Endothelial cell of umbilical vein (primary cell): ENCODE data around the gene C1QL3. TPM values are rescaled to one million over a fixed set of nuclear protein-coding genes. Genes with fewer than 3 reads are reported as not detected.

Experiments
- BruUV-seq: library from RNA; stranded (reverse); fragments of 400-500 nt; replicated peaks from 2 replicates; lab custom pipeline; 2021; lab: Mats Ljungman, UMichigan
- CTCF ChIA-PET: fragments of 300-600, 350-600 bp; sonication (Branson Sonifier 250); formaldehyde crosslinking; loops from one replicate; lab custom pipeline; 2021; ENCODE audit warnings: antibody characterized with exemption, inconsistent platforms; lab: Charles Lee
- POLR2A ChIA-PET: fragments of 300-600, 350-600 bp; sonication (Branson Sonifier 250); formaldehyde crosslinking; loops from one replicate; lab custom pipeline; 2021; ENCODE audit warnings: antibody characterized with exemption, inconsistent platforms; lab: Charles Lee
- DNase-seq: peaks from one replicate; pipeline ENCODE4 v3.0.0-alpha.2; 2011; ENCODE audit warnings: low read depth, low spot score
- FAIRE-seq: peaks from 2 replicates; lab custom pipeline; 2011; peaks lifted over from hg19 to GRCh38; lab: Jason Lieb, UNC
- H2AFZ ChIP-seq: 2 replicates; pipeline ENCODE4 v1.6.0; 2012; ENCODE audit warnings: low read depth, low read length, control low read depth, inconsistent platforms
- H3K27ac ChIP-seq: 2 replicates; pipeline ENCODE4 v1.5.1; 2011; ENCODE audit warnings: low read depth, mild to moderate bottlenecking, control low read depth, low read length, moderate library complexity; ENCODE audit not compliant: insufficient read depth
- H3K27me3 ChIP-seq, 2 experiments: 2 replicates each; pipeline versions ENCODE4 v1.6.0 to v1.6.1; 2011; ENCODE audit warnings: low read length in 2 of 2, mixed read lengths in 1 of 2; ENCODE audit not compliant: control insufficient read depth in 2 of 2, insufficient read depth in 2 of 2
- H3K36me3 ChIP-seq, 2 experiments: 2 replicates in 1 of 2; 3 replicates in 1 of 2; pipeline ENCODE4 v1.5.1; 2011; ENCODE audit warnings: low read length in 2 of 2, mild to moderate bottlenecking in 1 of 2, moderate library complexity in 1 of 2; ENCODE audit not compliant: control insufficient read depth in 2 of 2, insufficient read depth in 2 of 2; ENCODE audit errors: extremely low read depth in 1 of 2
- H3K4me1 ChIP-seq: 3 replicates; pipeline ENCODE4 v1.5.1; 2011; ENCODE audit warnings: mild to moderate bottlenecking, low read length; ENCODE audit not compliant: control insufficient read depth, insufficient read depth; ENCODE audit errors: extremely low read depth
- H3K4me2 ChIP-seq: 2 replicates; pipeline ENCODE4 v1.6.1; 2011; ENCODE audit warnings: low read length, control low read depth, mixed read lengths; ENCODE audit not compliant: insufficient read depth
- H3K4me3 ChIP-seq, 3 experiments: fragments of 200-600 bp in 1 of 3; sonication (generic), shearing (Covaris generic) in 1 of 3; replicated peaks in 1 of 3; 2 replicates each; pipeline ENCODE4 v1.5.1; 2011 to 2016; ENCODE audit warnings: control low read depth in 3 of 3, low read length in 3 of 3, mild to moderate bottlenecking in 2 of 3, inconsistent platforms in 1 of 3, low read depth in 1 of 3, moderate library complexity in 1 of 3; ENCODE audit not compliant: insufficient read depth in 1 of 3
- H3K79me2 ChIP-seq: 2 replicates; pipeline ENCODE4 v1.6.0; 2012; ENCODE audit warnings: low read length, inconsistent platforms; ENCODE audit not compliant: control insufficient read depth, insufficient read depth
- H3K9ac ChIP-seq: replicated peaks from 2 replicates; pipeline ENCODE3; 2011; ENCODE audit warnings: low read length, control low read depth; ENCODE audit not compliant: insufficient read depth; ENCODE audit errors: extremely low read depth
- H3K9me1 ChIP-seq: replicated peaks from 3 replicates; pipeline ENCODE4 v1.6.0; 2011; ENCODE audit warnings: mild to moderate bottlenecking, low read length; ENCODE audit not compliant: control insufficient read depth, insufficient read depth; ENCODE audit errors: extremely low read depth
- H3K9me3 ChIP-seq: replicated peaks from 2 replicates; pipeline ENCODE4 v1.5.1; 2012; ENCODE audit warnings: low read length, inconsistent platforms; ENCODE audit not compliant: control insufficient read depth, insufficient read depth
- H4K20me1 ChIP-seq: replicated peaks from 2 replicates; pipeline ENCODE3; 2011; ENCODE audit warnings: mild to moderate bottlenecking, low read length; ENCODE audit not compliant: control insufficient read depth, insufficient read depth; ENCODE audit errors: extremely low read depth
- CTCF ChIP-seq, 2 donors: IDR thresholded peaks; 1 replicate in 1 of 2; 2 replicates in 1 of 2; pipeline ENCODE4 v1.5.1; 2011; ENCODE audit warnings: low read length in 2 of 2, mild to moderate bottlenecking in 2 of 2, moderate library complexity in 2 of 2, control low read depth in 1 of 2, inconsistent platforms in 1 of 2, low read depth in 1 of 2; ENCODE audit not compliant: insufficient read depth in 1 of 2; ENCODE audit errors: extremely low read depth in 1 of 2
- EZH2 ChIP-seq: IDR thresholded peaks from 2 replicates; pipeline ENCODE4 v1.6.1; 2012; ENCODE audit warnings: borderline replicate concordance, low read depth, mild to moderate bottlenecking, moderate library complexity, low read length, inconsistent platforms; ENCODE audit not compliant: severe bottlenecking
- FOS ChIP-seq: IDR thresholded peaks from 2 replicates; pipeline ENCODE4 v1.6.1; 2011; ENCODE audit warnings: mild to moderate bottlenecking, low read length, moderate library complexity, borderline replicate concordance; ENCODE audit not compliant: insufficient read depth
- GATA2 ChIP-seq: IDR thresholded peaks from 2 replicates; pipeline ENCODE4 v1.7.0; 2011; ENCODE audit warnings: low read depth, mild to moderate bottlenecking, moderate library complexity, mixed read lengths, low read length; ENCODE audit not compliant: insufficient read length, insufficient read depth
- JUN ChIP-seq: IDR thresholded peaks from 2 replicates; pipeline ENCODE4 v1.6.1; 2011; ENCODE audit warnings: borderline replicate concordance, low read depth; ENCODE audit not compliant: insufficient read length, insufficient read depth
- MAX ChIP-seq: IDR thresholded peaks from 2 replicates; pipeline ENCODE4 v1.6.1; 2011; ENCODE audit not compliant: insufficient read depth, insufficient read length
- MYC ChIP-seq: IDR thresholded peaks from one replicate; pipeline ENCODE4 v1.6.1; 2011; ENCODE audit warnings: mild to moderate bottlenecking, low read depth, low read length
- POLR2A ChIP-seq: IDR thresholded peaks from 2 replicates; pipeline ENCODE4 v1.6.1; 2012; ENCODE audit warnings: low read depth, mild to moderate bottlenecking, control low read depth, low read length
- POLR2AphosphoS5 ChIP-seq: IDR thresholded peaks from 2 replicates; pipeline ENCODE4 v1.6.1; 2012; ENCODE audit warnings: low read depth, mild to moderate bottlenecking, control low read depth, low read length, moderate library complexity; ENCODE audit not compliant: insufficient read depth
- dilution Hi-C: fragments of 300-500 bp; cut with MboI; formaldehyde crosslinking; loops from one replicate; pipeline ENCODE4 v1.15.0; 2019; ENCODE audit warnings: low sequenced_read_pairs; ENCODE audit not compliant: extremely low pct_ligation_motif_present
- intact Hi-C: fragments of 100-400 bp; cut with micrococcal nuclease; formaldehyde crosslinking; loops from one replicate; pipeline ENCODE4 v1.10.0; 2022
- polyA plus RNA-seq, 4 experiments: library from polyadenylated mRNA; depleted of rRNA in 3 of 4; stranded (reverse) in 3 of 4; unstranded in 1 of 4; fragments of >200 nt; gene quantifications; 2 replicates each; pipeline versions ENCODE4 v1.2.1 to v1.2.3, GENCODE V29; 2011 to 2012; ENCODE audit warnings: missing spikeins in 1 of 4
- total RNA-seq: library from RNA; stranded (reverse); gene quantifications from 2 replicates; pipeline ENCODE4 v1.2.3, GENCODE V29; 2021

Gene C1QL3
- total and polyA plus RNA-seq, 2 donors (not counting 3 experiments of a cell fraction or from before 2014, with no cell fraction given): not detected

- dilution Hi-C loops: no loop called here
- FAIRE-seq: no peak
- H2AFZ ChIP-seq: no peak overlapping the region
- no peak for DNase-seq
- H3K4me3 ChIP-seq: no peak overlapping the region
- no peaks in the 10 kb centered on the region for H4K20me1 ChIP-seq
- H3K27me3 ChIP-seq: no peaks in the 10 kb centered on the region
- intact Hi-C loops: no loop called here
- no peaks in the 10 kb centered on the region for H3K79me2 ChIP-seq
- TF ChIP-seq FOS: no peak
- no peak for TF ChIP-seq POLR2A
- TF ChIP-seq POLR2AphosphoS5: no peak
- TF ChIP-seq MAX: no peak
- no peak for TF ChIP-seq JUN
- TF ChIP-seq GATA2: no peak
- no peak for TF ChIP-seq CTCF (IDR thresholded peaks at IDR 0.05; ENCODE audit: extremely low read depth in 1 of 2, insufficient read depth in 1 of 2, low read depth in 1 of 2, low read length in 2 of 2)
- TF ChIP-seq EZH2: no peak
- no peak for TF ChIP-seq MYC
- no TSS peak for BruUV-seq
- H3K4me2 ChIP-seq: no peak overlapping the region
- POLR2A ChIA-PET: no interaction called here
- H3K9me3 ChIP-seq: no peaks in the 10 kb centered on the region
- H3K4me1 ChIP-seq: no peaks in the 10 kb centered on the region
- no peak overlapping the region for H3K27ac ChIP-seq
- H3K9me1 ChIP-seq: no peaks in the 10 kb centered on the region
- H3K9ac ChIP-seq: no peak overlapping the region
- CTCF ChIA-PET: no interaction called here
- no peaks in the 10 kb centered on the region for H3K36me3 ChIP-seq
Measured at GRCh38 chr10:16491933-16492332, 29.7 kb downstream of the C1QL3 start.
